GM11168 (cell line): ENCODE measurements around the gene AHCYL2.
"Not testable (repeated sequence)": the region's sequence is repeated elsewhere in the genome, so short reads cannot be mapped to it uniquely, and the experiment has no call there.

Source experiments
- in situ Hi-C: fragments of 300-500 bp; cut with MboI; formaldehyde crosslinking; loops from one replicate; pipeline ENCODE4 v1.12.0; 2022; ENCODE audit warnings: low sequenced_read_pairs; ENCODE audit not compliant: unreplicated experiment

AHCYL2 gene

DNA sequence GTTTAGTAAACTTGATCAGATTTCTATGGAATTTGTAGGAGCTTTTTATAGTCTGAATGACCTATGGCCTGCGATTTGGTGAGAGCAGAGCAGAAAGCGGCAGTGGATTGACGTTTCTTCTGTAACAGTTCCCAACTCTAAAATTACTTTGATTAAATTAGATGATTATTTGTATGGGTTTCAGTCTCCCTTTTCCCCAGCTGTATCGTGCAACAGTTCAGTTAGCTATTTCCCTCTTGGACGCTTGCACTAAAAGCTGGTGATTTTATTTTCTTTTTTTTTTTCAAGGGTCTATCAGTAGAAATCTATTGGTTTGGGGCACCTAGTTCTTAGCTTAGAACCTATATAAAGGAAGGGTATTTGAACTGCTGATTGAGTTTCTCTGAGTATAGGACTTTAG, 6.8 kb downstream of the AHCYL2 start:
- in situ Hi-C loops, result no loop called here

DNA sequence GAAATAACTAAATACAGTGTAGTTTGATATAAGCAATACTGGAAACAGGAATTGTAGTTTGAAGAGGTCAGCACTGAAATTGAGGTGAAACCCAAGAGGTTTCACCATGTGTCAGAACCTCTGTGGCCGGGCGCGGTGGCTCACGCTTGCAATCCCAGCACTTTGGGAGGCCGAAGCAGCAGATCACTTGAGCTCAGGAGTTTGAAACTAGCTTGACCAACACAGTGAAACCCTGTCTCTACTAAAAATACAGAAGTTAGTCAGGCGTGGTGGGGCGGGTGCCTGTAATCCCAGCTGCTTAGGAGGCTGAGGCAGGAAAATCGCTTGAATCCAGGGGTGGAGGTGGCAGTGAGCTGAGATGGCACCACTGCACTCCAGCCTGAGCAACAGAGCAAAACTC, 13.7 kb downstream of the AHCYL2 start:
- in situ Hi-C loops, result no loop called here

DNA sequence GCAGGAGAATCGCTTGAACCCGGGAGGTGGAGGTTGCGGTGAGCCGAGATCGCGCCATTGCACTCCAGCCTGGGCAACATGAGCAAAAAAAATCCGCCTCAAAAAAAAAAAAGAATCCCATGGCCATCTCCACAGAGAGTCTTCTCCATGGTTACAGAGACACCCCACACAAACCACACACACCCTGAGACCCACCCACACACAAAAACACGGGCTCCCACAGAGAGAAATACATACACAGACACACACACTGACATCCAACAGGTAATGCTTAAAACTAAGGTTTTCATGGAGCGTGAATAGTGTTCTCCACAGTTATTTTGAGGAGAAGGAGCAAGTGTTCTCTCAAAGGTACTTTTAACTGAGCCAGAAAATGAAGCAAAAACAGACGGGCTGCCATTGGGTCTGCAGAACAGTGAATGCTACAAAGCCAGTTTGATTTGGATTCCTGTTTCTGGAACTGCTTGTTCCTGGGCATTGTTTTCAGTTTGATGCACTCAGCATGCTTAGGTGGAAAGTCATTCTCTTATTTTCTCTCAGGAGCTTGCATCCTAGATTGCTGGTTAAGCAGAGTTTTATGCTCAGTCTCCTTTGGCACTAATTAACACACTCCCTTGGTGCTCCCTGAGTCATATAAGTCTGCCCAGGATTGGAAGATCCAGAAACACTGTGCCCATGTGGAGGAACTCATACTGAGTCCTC, 15.4 kb downstream of the AHCYL2 start:
- in situ Hi-C loops, result no loop called here

DNA sequence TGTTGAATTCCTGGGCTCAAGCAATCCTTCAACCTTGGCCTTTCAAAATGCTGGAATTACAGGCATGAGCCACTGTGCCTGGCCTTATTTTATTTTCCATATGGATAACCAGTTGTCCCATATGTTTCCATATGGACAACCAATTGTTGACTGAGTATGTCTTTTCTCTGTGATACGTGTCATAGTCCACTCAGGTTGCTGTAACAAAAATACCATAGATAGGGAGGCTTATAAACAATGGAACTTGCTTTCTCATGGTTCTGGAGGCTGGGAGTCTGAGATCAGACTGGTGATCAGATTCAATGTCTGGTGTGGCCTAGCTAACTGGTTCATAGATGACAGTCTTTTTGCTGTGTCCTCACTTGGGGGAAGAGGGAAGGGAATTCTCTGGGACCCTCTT, 19.4 kb downstream of the AHCYL2 start:
- in situ Hi-C loops, result no loop called here

DNA sequence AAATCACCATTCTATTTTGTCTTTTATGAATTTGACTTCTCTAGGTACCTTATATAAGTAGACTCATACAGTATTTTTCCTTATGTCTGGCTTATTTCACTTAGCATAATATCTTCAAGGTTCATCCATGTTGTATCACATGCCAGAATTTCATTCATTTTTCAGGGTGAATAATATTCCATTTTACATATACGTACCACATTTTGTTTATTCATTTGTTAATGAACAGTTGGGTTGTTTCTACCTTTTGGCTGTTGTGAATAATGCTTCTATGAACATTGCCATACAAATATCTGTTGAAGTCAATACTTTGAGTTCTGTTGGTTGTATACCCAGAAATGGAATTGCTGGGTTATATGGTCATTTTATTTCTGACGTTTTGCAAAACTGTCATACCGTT, 20.7 kb downstream of the AHCYL2 start:
- in situ Hi-C loops, result no loop called here

DNA sequence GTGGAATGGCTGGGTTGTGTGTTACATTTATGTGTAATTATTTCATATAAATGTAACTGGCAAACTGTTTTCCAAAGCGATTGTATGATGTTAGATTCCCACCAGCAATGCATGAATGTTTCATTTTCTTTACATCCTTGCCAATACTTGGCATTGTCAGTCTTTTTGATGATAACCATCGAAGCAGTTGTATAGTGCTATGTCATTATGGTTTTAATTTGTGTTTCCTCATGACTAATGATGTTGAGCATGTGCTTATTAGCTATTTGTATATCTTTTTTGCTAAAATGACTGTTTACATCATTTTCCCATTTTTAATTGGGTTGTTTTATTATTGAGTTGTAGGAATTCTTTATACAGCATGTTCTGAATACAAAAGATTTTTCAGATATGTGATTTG, 22.3 kb downstream of the AHCYL2 start:
- in situ Hi-C loops, result no loop called here

DNA sequence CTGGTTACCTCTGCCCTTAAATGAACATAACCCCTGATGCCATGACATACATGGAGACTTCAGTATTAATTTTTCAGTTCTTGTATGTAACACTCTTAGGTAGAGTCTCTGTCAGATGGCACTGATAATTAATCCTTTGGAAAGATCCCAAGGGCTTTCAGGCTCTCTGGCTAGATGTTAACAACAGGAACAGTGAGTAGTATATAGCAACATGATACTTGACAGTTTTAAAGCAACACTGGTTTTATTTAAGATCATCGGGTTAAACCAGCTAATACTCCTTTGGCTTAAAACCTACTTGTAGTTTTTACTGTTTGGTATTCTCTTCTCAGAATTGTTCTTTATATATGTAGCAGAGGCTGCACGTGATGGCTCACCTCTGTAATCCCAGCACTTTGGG, 27.3 kb downstream of the AHCYL2 start:
- in situ Hi-C loops, result no loop called here

DNA sequence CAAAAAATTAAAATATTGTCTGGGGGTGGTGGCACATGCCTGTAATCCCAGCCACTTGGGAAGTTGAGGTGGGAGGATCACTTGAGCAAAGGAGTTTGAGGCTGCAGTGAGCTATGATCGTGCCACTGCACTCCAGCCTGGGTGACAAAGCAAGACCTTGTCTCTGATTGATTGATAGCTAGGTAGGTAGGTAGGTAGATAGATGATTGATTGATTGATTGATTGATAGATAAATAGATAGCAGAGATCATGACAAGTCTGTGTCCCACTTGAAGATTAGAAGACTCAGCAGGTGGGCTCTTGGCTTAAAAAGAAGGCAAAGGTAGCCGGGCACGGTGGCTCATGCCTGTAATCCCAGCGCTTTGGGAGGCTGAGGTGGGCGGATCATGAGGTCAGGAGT, 27.8 kb downstream of the AHCYL2 start:
- in situ Hi-C loops, result not testable (repeated sequence)

DNA sequence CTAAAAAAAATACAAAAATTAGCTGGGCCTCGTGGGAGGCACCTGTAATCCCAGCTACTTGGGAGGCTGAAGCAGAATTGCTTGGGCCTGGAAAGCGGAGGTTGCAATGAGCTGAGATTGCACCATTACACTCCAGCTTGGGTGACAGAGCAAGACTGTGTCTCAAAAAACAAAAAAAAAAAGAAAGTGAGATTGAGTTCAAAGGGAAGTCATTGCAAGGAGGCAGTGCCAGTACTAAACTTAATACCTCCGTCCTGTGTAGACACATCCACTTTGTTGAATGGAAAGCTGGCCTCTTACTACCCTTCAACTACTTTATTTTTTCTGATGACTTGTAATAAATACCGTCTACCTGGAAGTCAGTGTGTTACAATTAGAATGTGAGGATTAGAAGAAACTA, 31.0 kb downstream of the AHCYL2 start:
- in situ Hi-C loops, result no loop called here

DNA sequence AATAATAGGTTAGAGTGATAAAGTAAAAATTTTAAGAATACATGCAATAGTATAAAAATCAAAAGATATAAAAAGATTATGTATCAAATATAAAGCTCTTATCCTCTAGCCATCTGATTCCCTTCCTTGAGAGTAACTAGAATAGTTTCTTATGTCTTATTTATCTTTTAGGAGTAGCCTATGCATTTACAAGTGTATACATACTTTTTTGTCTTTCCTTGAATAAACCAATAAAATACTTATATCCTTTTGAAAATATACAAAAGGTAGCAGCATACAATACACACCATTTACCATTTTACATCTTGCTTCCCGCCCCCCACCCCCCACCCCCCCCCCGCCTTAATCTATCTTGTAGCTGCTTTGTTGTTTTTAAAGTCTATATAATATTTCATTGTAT, 31.4 kb downstream of the AHCYL2 start:
- in situ Hi-C loops, result no loop called here

DNA sequence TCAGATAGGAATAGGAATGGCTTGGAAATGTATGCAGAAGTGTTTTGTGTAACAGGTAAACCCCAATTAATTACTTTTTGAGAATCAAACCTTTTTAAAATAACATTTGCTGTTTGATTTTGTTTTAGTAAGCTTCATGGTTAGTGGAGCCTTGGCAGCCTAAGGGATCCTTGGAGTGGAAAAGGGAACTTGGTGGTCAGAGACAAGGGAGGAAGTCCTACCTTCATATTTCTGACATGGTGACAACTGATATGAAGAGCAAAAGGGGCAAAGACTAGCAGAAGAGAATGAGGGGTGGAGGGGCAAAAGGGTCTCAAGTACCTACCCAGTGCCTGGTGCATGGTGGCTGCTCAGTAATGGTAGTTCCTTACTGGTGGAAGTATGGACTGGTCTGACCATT, 32.3 kb downstream of the AHCYL2 start:
- in situ Hi-C loops, result no loop called here

DNA sequence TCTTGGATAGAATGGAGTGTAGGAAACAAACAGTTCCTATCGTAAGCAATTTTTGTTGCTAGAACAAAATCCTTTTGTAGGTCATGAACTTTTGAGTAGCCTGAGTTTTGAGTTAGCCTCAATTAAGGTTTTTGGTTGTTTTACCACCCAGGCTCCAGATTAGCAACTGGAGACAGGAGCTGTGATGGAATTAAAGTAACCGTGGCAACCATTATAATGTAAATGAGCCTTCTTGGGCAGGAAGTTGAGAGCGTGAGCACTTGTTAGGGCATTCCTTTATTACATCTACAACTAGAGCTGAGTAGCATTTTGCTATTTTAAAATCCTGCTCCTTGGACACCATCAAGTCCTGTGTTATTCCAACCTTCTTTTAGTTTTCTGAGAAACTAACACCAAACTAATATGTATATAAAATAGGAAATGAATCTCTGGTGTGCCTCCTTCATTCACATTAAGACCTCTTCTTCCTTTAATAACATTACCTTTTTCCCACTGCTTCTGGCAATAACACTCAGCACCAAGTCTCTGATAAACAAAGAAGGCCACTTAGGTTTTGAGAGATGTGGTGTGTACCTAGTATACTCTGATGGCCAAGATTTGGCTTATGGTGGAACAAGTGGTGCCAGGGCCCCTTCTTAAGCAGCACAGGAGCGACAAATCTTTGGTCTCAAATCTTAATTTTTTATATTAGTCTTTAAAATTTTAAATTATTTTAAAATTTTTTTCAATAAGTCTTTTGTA, 34.0 kb downstream of the AHCYL2 start:
- in situ Hi-C loops, result no loop called here

DNA sequence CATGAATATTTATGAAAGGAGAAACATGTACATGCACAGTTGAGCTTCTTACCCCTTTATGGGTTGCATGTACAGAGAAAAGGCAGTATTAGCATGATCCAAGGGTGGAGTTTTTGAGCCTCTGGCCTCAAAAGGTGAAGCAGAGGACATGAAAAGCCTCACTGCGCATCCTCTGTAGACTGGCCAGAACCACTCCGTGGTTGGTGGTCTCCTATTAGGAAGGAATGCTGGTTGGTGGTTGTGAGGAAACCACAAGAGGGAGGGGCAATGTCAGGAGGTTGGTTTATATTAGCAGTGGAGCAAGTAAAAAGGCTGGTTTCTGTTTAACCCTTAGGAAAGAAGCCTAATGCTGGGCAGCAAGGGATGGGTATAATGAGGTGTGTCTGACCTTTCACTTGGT, 37.5 kb downstream of the AHCYL2 start:
- in situ Hi-C loops, result no loop called here

DNA sequence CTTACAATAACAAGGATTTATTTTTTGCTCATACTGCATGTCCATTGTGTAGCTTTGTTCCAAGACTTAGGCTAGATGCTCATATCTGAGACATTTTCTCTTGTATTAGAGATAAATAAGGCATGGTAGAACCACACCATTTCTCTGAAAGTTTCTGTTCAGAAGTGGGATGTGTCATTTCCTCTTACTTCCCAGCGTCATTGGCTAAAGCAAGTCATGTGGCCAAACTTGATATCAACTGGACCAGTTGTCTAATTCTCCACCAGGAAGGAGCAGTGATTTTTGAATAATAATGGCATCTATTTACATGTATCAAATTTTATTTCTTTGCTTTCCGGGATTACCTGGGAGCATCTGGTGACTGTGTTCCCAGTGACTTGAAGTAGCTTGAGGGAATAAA, 38.3 kb downstream of the AHCYL2 start:
- in situ Hi-C loops, result no loop called here

DNA sequence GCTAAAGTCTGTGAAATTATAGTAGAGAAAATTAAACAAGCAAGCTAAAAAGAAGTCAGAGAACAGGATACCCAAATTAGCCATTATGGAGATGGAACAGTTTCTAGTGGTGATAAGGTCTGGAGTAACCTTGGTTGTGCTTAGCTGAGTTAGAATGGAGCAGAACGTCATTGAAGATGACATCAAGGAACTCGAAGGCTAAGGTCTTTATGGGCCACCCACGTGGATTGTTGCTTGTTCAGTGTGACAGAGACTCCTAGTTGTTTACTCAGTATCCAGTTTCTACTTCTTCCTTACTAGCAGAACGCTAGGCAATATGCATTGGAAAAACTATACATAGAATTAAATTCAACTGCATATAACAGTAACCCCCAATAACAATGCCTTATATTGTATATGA, 39.7 kb downstream of the AHCYL2 start:
- in situ Hi-C loops, result no loop called here

DNA sequence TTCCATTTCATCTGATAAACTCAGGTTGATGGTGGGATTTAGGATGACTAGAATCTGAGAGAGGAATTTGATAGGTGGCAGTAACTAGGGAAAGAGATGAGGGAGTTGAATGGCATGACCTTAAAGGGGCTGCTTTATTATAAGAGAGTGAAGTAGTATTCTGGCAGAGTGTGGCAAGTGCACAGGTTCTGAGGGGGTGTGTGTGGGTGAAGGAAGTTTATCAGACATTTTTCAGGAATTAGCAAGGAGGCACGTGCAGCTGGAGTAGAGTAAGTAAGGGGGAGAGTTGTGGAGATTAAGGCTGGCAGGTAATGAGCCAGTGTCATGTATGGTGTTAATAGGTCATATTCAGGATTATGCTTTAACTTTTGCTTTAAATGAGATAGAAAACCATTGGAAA, 40.5 kb downstream of the AHCYL2 start:
- in situ Hi-C loops, result no loop called here

DNA sequence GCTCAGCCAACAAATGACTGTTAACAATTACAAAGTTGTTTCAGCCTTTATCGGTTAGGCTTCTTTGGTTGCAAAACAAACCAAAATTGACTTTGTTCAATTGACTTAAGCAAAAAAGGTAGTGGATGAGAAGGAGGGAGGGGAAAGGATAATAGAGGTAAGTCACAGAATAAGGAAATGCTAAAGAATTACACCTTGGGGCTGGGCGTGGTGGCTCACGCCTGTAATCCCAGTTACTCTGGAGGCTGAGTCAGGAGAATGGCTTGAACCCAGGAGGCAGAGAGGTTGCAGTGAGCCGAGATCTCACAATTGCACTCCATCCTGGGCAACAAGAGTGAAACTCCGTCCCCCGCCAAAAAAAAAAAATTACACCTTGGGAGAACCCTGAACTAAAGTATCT, 41.4 kb downstream of the AHCYL2 start:
- in situ Hi-C loops, result no loop called here

DNA sequence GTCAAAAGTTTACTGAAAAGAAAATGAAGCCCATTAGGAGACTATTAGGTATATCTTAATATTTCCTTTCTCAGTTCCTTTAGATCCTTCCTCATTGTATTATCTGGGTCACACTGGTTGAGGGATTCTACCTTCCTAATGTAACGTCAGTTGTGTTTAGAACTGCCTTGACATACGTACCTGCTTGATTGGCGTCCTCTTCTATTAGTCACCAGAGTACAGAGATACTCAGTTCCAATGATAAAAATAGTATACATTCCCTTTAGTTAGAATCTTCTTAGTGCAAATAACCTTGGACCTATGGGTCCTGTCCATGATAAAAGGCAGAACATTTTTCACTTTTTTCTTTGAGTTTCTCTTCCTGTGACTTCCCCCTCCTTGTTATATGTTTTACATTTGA, 45.2 kb downstream of the AHCYL2 start:
- in situ Hi-C loops, result no loop called here

DNA sequence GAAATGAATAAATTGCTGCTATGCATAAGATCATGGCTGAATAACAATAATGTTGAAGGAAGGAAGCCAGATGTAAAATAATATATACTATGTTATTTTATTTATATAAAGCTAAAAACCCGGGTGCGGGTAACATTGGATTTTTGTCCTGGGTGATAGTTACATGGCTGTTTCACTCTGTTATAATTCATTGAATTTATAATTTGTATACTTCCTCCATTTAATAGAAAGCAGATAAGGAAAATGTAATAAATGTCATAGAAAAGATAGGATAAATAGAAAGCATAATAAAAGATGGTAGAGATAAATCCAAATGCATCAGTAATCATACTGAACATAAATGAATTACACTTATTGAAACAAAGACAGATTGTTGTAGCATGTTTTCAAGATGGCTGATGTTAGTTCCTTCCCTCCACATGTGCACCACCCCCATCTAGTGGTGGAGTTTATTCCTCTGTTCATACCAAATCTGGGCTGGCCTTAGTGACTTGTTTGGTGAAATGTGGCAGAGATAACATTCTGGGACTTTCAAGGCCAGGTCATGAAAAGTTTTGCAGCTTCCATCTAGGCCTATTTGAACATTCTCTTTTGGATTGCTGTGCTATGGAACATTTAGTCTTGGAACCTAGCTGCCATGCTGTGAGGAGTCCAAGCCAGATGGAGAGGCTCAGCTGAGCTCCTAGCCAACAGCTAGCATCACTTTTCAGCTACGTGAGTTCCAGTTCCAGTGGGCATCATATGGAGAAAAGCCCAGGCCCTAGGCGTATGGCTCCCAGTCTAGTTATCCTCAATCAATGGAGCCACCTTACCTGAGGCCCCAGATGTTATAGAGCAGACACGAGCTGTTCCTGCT, 46.9 kb downstream of the AHCYL2 start:
- in situ Hi-C loops, result no loop called here

DNA sequence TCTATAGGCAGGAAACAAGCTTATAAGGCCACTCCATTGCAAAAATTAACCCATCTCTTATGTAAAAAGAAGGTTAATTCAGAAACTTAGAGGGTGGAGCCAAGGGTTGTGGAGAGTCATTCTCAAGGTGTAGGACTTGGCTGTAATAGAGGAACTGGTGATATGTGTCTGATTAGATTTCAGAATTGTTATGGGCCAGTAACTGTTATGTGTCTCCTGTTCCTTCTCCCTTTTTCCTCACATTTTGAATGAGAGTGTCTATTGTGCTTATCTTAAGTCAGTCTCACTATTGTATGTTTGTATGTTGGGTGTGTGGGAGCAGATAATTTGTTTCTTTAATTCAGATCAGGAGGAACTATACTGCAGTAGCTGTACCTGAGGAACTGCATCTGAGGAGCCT, 49.1 kb downstream of the AHCYL2 start:
- in situ Hi-C loops, result no loop called here

DNA sequence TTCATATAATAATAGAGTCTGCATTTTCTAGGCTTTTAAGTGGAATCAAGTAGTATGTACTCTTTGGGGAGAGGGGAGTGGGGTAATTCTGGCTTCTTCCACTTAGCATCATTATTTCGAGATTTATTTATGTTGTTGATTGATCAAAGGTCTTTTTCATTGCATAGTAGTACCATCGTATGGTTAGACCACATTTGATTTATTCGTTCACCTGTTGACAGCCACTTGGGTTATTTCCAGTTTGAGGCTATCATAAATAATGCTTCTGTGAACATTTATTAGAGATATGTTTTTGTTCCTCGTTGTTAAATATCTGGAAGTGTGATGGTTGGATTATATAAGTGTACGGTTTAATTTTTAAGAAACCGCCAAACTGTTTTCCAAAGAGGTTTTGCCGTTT, 52.8 kb downstream of the AHCYL2 start:
- in situ Hi-C loops, result no loop called here
